ENCODE measurements around the gene SARM1. TPM values are rescaled to one million over a fixed set of nuclear protein-coding genes. Genes with fewer than 3 reads are reported as not detected.

The SARM1 gene
- total RNA-seq, 1 experiment from 2014 or later: 5.1 TPM

DNA sequence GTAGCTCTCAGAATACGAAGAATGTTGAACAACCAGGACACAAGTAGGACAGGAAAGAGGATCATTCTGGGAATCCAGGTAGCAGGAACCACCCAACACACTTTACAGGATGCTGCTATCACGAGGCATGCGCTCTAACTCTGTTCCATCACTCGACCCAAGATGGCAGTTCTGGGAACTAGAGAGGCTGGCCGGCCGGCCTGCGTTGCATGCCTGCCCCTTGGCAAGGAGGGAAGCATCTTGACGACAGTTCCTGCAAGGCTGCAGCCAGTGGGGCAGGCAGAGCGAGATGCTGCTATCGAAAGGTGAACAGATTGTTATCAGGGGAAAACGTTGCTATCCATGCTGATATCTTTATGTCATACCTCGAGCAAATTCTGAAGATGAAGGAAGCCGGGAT lies 53.7 kb downstream of the SARM1 start:
- Histone ChIP-seq H4K8ac (replicated peaks; ENCODE audit: insufficient read length, low read depth, low read length) (no peak overlapping the region), H4K20me1 (ENCODE audit: control insufficient read depth, insufficient read depth, insufficient read length) (no peaks in the 10 kb centered on the region), H4K5ac (ENCODE audit: insufficient read length, low read depth, low read length) (no peak overlapping the region), H2BK5ac (ENCODE audit: insufficient read length, low read length) (no peak overlapping the region), H3K56ac (ENCODE audit: insufficient read length, low read depth, low read length) (no peak overlapping the region), H3K9me3 (ENCODE audit: control insufficient read depth, low read depth, low read length) (no peaks in the 10 kb centered on the region), H3K79me2 (ENCODE audit: insufficient read depth, low read length) (no peaks in the 10 kb centered on the region), H3K23me2 (ENCODE audit: insufficient read length, low read depth, low read length, poor library complexity, severe bottlenecking) (no peaks in the 10 kb centered on the region), H2BK20ac (ENCODE audit: low read depth, low read length, poor library complexity, severe bottlenecking) (no peak overlapping the region), H3K79me1 (ENCODE audit: insufficient read depth, low read depth, low read length, poor library complexity, severe bottlenecking) (no peaks in the 10 kb centered on the region), H4K91ac (ENCODE audit: insufficient read length, low read depth, low read length) (no peak overlapping the region), H2BK12ac (ENCODE audit: insufficient read length, low read depth, low read length) (no peak overlapping the region), H3K23ac (ENCODE audit: insufficient read length, low read depth, low read length) (no peak overlapping the region), H2AFZ (ENCODE audit: low read length) (no peak overlapping the region), H2AK5ac (ENCODE audit: insufficient read length, low read length) (no peak overlapping the region), H3K14ac (ENCODE audit: insufficient read depth, low read length) (no peak overlapping the region), H3K27ac (ENCODE audit: insufficient read length, low read depth, low read length) (no peak overlapping the region), H3K4ac (ENCODE audit: low read depth, low read length) (no peak overlapping the region), H3K4me1 (ENCODE audit: insufficient read depth, low read length) (no peaks in the 10 kb centered on the region), H3T11ph (ENCODE audit: low read length) (no peak overlapping the region), H3K18ac (ENCODE audit: insufficient read length, low read depth, low read length) (no peak overlapping the region), H3K9ac (ENCODE audit: extremely low read depth, insufficient read length, low read length) (no peak overlapping the region), H2BK15ac (ENCODE audit: low read depth, low read length) (no peak overlapping the region), H2BK120ac (ENCODE audit: low read depth, low read length, poor library complexity, severe bottlenecking) (no peak overlapping the region), H3K4me2 (ENCODE audit: insufficient read depth, insufficient read length, low read length) (no peak overlapping the region), H3K27me3 (ENCODE audit: insufficient read depth, low read length) (no peaks in the 10 kb centered on the region)
- TF ChIP-seq, protein P1, sequence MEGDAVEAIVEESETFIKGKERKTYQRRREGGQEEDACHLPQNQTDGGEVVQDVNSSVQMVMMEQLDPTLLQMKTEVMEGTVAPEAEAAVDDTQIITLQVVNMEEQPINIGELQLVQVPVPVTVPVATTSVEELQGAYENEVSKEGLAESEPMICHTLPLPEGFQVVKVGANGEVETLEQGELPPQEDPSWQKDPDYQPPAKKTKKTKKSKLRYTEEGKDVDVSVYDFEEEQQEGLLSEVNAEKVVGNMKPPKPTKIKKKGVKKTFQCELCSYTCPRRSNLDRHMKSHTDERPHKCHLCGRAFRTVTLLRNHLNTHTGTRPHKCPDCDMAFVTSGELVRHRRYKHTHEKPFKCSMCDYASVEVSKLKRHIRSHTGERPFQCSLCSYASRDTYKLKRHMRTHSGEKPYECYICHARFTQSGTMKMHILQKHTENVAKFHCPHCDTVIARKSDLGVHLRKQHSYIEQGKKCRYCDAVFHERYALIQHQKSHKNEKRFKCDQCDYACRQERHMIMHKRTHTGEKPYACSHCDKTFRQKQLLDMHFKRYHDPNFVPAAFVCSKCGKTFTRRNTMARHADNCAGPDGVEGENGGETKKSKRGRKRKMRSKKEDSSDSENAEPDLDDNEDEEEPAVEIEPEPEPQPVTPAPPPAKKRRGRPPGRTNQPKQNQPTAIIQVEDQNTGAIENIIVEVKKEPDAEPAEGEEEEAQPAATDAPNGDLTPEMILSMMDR (conservative IDR thresholded peaks at IDR 0.05): no peak
- no peak overlapping the region; a peak in 1 of 7 replicates for H3K27ac Mint-ChIP-seq
- no peaks in the 10 kb centered on the region for H3K36me3 Mint-ChIP-seq (ENCODE audit: insufficient read depth in 1 of 3, low read depth in 3 of 3)
- H3K4me3 Mint-ChIP-seq: no peak overlapping the region
- no peaks in the 10 kb centered on the region for H3K9me3 Mint-ChIP-seq
- DNase-seq: no peak
- peaks cover 20% of the 10 kb centered on the region for H3K27me3 Mint-ChIP-seq (ENCODE audit: low read depth)
- no CpG with 5 or more reads among the region's 13 CpGs for WGBS (ENCODE audit: extremely low coverage, insufficient read length, low lambda C conversion rate)
- peaks cover 0 to 4% of the 10 kb centered on the region in 2 experiments; a peak in 1 of 4 replicates for H3K4me1 Mint-ChIP-seq

All from H9 (cell line).